ENCODE results near the gene FCF1. TPM values are rescaled to one million over a fixed set of nuclear protein-coding genes. Genes with fewer than 3 reads are reported as not detected.

Gene FCF1
- polyA plus RNA-seq, 3 donors from 2014 or later: 25.9 to 34.2 (median 31.8) TPM

DNA sequence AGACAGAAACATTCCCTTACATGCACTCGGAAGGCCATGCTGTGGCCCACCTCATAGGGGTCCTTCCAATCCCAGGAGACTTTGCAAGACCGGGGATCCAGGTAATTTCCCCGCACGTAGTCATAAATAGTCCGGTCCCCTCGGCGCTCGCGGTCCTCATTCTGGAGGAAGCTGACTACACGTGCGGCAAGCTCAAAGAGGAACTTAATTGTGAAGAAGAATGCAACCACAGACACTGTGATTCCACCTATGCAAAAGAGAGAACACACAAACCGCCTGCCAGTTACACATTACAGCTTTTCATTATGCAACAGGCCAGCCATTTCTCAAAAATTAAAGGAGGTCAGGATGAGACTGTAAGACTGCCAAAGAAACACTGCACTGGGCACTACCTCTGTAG, 28.5 kb upstream of the FCF1 start:
- Mint-ChIP-seq H3K4me3 (peak overlapping the region in 1 of 5 donors; percentile 42), H3K4me1 (peaks cover 23 to 28% of the 10 kb centered on the region in 2 donors), H3K9me3 (no peaks in the 10 kb centered on the region), H3K27ac (peak overlapping the region in 5 of 6 donors; percentile 19 to 78 (median 45)), H3K27me3 (ENCODE audit: low read depth in 3 of 3) (no peaks in the 10 kb centered on the region), H3K36me3 (peaks cover 22 to 39% (median 32%) of the 10 kb centered on the region in 3 donors)
- DNase-seq: no peak

DNA sequence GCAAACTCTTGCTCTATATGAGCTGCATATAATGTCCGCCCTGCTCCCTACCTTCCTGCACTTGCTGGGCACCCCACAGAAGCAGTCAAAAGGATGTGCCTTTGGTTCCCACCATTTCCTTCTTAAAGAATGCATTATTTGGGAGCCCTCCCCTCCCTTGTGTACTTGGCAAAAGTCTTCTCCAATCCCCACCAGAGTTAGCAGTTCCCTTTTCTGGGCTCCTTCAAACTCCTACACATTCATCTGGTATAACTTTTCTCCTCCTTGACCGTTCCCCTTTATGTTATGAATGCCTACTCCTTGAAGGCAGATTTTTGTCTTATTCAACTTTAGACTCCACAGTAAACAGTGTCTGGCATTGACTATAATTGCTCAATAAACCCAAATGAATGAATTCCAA, 27.9 kb upstream of the FCF1 start:
- peak overlapping the region in 4 of 6 donors; percentile 32 to 78 (median 56) for H3K27ac Mint-ChIP-seq
- no peak overlapping the region for H3K4me3 Mint-ChIP-seq
- H3K36me3 Mint-ChIP-seq: peaks cover 23 to 40% (median 32%) of the 10 kb centered on the region in 3 donors
- no peak for DNase-seq
- peaks cover 23 to 28% of the 10 kb centered on the region in 2 donors for H3K4me1 Mint-ChIP-seq
- no peaks in the 10 kb centered on the region for H3K9me3 Mint-ChIP-seq
- no peaks in the 10 kb centered on the region for H3K27me3 Mint-ChIP-seq (ENCODE audit: low read depth in 3 of 3)

DNA sequence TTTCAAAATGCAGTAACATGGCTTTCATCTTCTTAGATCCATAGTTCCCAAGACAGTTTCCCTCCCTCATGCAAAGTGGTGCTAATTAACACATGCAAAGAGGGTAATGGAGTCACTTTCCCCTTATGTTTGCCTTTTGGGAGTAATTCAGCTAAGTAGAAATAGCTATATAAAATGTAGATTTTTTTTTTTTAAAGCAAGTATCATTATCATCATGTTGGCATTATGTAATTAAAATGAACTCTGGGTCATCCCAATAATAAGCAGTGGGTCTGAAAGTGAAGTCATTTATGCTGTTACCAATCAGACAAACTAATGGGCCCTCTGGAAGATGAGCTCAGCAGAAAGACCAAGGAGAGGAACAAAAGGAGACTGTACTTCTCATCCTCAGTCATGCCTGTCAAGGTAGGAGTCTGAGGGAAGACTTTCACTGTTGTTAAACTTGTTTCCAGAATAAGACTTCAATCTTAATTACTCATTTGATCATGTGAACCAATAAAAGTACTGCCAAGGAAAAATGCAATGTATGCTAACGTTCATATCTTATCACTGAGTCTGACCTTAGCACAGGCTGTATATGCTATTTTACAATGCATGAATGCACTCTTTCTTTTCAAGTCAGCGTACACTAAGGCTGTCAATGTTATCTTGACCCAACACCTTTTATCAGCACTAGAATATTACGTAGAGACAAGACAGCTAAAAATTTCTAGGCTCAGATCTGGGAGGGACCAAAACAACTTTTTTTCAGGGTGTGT, 26.8 kb upstream of the FCF1 start:
- H3K27me3 Mint-ChIP-seq (ENCODE audit: low read depth in 3 of 3): no peaks in the 10 kb centered on the region
- no peak overlapping the region for H3K4me3 Mint-ChIP-seq
- peaks cover 31 to 42% (median 39%) of the 10 kb centered on the region in 3 donors for H3K36me3 Mint-ChIP-seq
- DNase-seq: no peak
- no peaks in the 10 kb centered on the region for H3K9me3 Mint-ChIP-seq
- H3K27ac Mint-ChIP-seq: peak overlapping the region in 2 of 6 donors; percentile 45 to 48
- H3K4me1 Mint-ChIP-seq: peaks cover 23 to 28% of the 10 kb centered on the region in 2 donors

DNA sequence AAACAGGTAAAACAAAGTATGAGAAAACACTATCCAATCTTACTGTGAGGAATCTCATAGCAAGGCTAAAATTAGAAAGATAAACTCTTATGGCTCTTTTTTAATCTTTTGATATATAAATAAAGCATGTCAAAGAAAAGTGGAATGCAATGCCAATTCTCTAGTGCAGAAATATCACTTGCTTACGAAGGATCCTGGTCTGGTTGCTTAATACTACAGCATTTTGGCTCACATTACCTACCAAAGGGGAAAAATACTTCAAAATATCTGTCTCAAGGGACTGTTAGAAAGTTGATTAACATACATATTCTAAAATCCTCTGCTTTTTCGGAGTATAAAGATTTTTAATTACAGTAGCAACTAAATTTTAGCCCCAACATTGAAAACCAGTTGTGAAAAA, 21.5 kb upstream of the FCF1 start:
- peak overlapping the region in 2 of 6 donors; percentile 51 to 84 for H3K27ac Mint-ChIP-seq
- no peak overlapping the region for H3K4me3 Mint-ChIP-seq
- H3K27me3 Mint-ChIP-seq (ENCODE audit: low read depth in 3 of 3): no peaks in the 10 kb centered on the region
- no peak for DNase-seq
- H3K36me3 Mint-ChIP-seq: peaks cover 12 to 27% (median 22%) of the 10 kb centered on the region in 3 donors
- peaks cover 8 to 21% of the 10 kb centered on the region in 2 donors for H3K4me1 Mint-ChIP-seq
- no peaks in the 10 kb centered on the region for H3K9me3 Mint-ChIP-seq

DNA sequence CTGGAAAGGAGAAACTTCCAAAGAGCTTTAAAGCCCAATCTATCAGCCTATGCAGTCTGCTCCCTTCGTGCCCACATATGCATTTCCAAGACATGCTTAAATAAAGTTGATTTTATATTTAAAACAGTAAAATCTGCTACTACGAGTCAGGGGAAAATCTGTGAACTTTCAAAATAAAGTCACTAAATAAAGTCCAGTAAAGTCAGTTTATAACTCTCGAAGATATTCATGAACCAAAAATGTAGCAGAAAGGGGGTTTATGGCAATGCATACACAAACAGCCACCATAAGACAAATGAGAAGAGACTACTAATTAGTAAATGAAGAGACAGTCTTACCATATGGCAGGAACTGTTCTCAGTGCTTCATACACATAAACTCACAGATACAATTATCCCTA, 19.8 kb upstream of the FCF1 start:
- Mint-ChIP-seq H3K36me3 (peaks cover 12 to 32% (median 22%) of the 10 kb centered on the region in 3 donors), H3K27me3 (ENCODE audit: low read depth in 3 of 3) (no peaks in the 10 kb centered on the region), H3K4me1 (peaks cover 13 to 33% of the 10 kb centered on the region in 2 donors), H3K9me3 (no peaks in the 10 kb centered on the region), H3K27ac (no peak overlapping the region), H3K4me3 (no peak overlapping the region)
- DNase-seq: no peak

DNA sequence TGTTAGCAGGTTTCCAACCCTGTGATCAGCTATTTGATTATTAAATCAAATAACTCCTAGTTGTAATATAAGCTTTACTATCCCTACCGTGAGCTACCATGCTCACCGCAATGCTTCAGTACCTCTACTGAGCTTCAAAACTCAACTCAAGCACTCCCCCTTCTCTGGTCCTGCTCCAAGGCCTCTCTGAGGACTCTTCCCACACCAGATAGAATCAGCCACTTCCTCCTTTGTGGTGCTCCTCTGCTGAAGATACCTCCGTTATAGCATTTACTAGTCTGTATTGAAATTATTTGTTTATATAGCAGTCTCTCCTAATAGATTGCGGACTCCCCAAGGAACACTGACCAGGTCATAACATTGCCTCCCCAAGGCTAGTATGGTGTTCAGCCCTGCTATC, 17.5 kb upstream of the FCF1 start:
- H3K27ac Mint-ChIP-seq: peak overlapping the region in 2 of 6 donors; percentile 18 to 60
- peaks cover 0 to 1% (median 0%) of the 10 kb centered on the region in 3 donors for H3K27me3 Mint-ChIP-seq (ENCODE audit: low read depth in 3 of 3)
- peaks cover 25 to 54% of the 10 kb centered on the region in 2 donors for H3K4me1 Mint-ChIP-seq
- DNase-seq: no peak
- H3K9me3 Mint-ChIP-seq: no peaks in the 10 kb centered on the region
- H3K4me3 Mint-ChIP-seq: no peak overlapping the region
- peaks cover 5 to 22% (median 9%) of the 10 kb centered on the region in 3 donors for H3K36me3 Mint-ChIP-seq

DNA sequence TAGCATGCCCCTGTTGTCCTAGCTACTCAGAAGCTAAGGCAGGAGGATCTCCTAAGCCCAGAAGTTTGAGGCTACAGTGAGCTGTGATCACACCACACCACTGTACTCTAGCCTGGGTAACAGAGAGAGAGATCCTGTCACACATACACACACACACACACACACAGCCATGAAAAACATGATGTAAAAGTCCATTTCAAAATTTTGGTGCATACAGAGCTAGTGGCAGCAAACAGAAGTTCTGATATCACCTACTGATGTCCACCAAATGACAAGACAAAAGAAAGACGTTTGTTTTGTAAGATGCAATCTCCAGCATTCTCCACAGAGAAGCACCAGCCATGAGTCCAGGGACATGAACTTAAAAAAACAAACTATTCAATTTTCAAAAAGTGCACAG, 15.9 kb upstream of the FCF1 start:
- Mint-ChIP-seq H3K27ac (no peak overlapping the region), H3K4me1 (peaks cover 34 to 68% of the 10 kb centered on the region in 2 donors), H3K9me3 (no peaks in the 10 kb centered on the region), H3K27me3 (ENCODE audit: low read depth in 3 of 3) (peaks cover 0 to 1% (median 0%) of the 10 kb centered on the region in 3 donors), H3K4me3 (no peak overlapping the region), H3K36me3 (peaks cover 0 to 15% (median 5%) of the 10 kb centered on the region in 3 donors)
- DNase-seq: no peak

DNA sequence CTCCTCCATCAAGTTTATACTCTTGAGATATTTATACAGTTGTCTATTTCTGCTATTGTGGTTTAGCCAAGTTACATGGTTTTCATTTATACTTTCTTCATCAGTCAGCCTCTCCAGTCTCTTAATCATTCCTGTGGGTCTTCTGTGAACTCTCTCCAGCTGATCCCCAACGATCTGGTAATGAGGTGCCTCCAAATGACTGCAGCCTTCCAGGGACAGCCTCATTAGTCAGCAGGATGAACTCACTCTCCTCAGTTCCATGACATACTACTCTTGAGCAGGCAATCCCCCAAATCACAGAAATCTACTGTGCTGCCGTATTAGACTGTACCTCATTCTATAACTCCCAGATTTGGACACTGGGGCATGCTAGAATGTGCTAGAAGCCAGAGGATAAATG, 15.4 kb upstream of the FCF1 start:
- Mint-ChIP-seq H3K4me3 (no peak overlapping the region), H3K27ac (no peak overlapping the region), H3K4me1 (peaks cover 34 to 69% of the 10 kb centered on the region in 2 donors), H3K9me3 (no peaks in the 10 kb centered on the region), H3K36me3 (peaks cover under 1 to 13% (median 5%) of the 10 kb centered on the region in 3 donors), H3K27me3 (ENCODE audit: low read depth in 3 of 3) (peaks cover 0 to 1% (median 0%) of the 10 kb centered on the region in 3 donors)
- DNase-seq: no peak

DNA sequence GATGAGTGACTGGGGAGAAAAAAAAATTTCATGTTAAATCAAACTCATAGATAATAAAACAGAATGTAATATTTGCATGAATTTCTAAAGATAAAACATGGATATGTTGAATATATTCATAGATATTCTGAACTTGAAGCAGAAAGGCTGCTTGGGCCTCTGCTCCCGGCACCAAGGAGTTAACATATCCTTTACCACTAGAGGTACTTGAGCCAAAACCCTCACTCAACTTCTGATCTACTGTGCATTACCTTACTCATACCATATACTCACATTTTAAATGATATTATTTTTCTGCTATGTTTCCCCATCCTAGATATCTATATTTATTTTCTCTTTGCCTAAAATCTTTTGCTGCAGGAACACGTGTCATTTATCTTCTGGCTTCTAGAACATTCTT, 15.0 kb upstream of the FCF1 start:
- peaks cover 0 to 1% (median 0%) of the 10 kb centered on the region in 3 donors for H3K27me3 Mint-ChIP-seq (ENCODE audit: low read depth in 3 of 3)
- H3K4me1 Mint-ChIP-seq: peaks cover 38 to 73% of the 10 kb centered on the region in 2 donors
- no peaks in the 10 kb centered on the region for H3K9me3 Mint-ChIP-seq
- H3K4me3 Mint-ChIP-seq: no peak overlapping the region
- no peak for DNase-seq
- peak overlapping the region in 1 of 6 donors; percentile 15 for H3K27ac Mint-ChIP-seq
- peaks cover 5 to 13% (median 5%) of the 10 kb centered on the region in 3 donors for H3K36me3 Mint-ChIP-seq

DNA sequence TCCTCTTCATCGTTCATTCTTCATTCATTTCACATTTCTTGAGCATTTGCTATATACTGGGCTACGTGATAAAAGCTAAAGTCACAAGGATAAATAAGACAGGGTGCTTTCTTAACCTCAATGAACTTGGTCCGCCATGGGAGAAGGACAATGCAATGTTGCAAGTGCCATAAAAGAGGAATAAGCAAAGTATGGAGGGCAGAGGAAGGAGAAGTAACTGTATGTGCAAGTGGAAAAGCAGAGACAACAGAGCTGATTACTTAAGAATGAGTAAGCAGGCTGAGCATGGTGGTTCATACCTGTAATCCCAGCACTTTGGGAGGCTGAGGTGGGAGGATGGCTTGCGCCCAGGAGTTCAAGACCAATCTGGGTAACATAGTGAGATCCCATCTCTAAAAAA, 14.5 kb upstream of the FCF1 start:
- H3K27me3 Mint-ChIP-seq (ENCODE audit: low read depth in 3 of 3): peaks cover 0 to 1% (median 0%) of the 10 kb centered on the region in 3 donors
- peaks cover 39 to 70% of the 10 kb centered on the region in 2 donors for H3K4me1 Mint-ChIP-seq
- H3K27ac Mint-ChIP-seq: peak overlapping the region in 3 of 6 donors; percentile 15 to 78 (median 32)

DNA sequence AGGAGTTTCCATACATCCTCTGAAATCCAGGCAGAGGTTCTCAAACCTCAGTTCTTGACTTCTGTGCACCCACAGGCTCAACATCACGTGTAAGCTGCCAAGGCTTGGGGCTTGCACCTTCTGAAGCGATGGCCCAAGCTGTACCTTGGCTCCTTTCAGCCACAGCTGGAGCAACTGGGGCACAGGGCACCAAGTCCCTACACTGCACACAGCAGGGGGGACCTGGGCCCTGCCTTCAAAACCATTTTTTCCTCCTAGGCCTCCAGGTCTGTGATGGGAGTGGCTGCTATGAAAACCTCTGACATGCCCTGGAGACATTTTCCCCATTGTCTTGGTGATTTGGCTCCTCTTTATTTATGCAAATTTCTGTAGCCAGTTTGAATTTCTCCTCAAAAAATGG, 10.7 kb upstream of the FCF1 start:
- DNase-seq: no peak
- H3K9me3 Mint-ChIP-seq: no peaks in the 10 kb centered on the region
- peaks cover 51 to 77% of the 10 kb centered on the region in 2 donors for H3K4me1 Mint-ChIP-seq
- H3K27ac Mint-ChIP-seq: no peak overlapping the region
- peaks cover 0 to 1% (median 0%) of the 10 kb centered on the region in 3 donors for H3K27me3 Mint-ChIP-seq (ENCODE audit: low read depth in 3 of 3)
- H3K4me3 Mint-ChIP-seq: no peak overlapping the region
- H3K36me3 Mint-ChIP-seq: peaks cover 5 to 13% (median 6%) of the 10 kb centered on the region in 3 donors

More for the DNA sequence above, 14.5 kb upstream of the FCF1 start:
- Mint-ChIP-seq H3K9me3 (no peaks in the 10 kb centered on the region), H3K4me3 (no peak overlapping the region), H3K36me3 (peaks cover 5 to 13% (median 6%) of the 10 kb centered on the region in 3 donors)
- DNase-seq: no peak

DNA sequence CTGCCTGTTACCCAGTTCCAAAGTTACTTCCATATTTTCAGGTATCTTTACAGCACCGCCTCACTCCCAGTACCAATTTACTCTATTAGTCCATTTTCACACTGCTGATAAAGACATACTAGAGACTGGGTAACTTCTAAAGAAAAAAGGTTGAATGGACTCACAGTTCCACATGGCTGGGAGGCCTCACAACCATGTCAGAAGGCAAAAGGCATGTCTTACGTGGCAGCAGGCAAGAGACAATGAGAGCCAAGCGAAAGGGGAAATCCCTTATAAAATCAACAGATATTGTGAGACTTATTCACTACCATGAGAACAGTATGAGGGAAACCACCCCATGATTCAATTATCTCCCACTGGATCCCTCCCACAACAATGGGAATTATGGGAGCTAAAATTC, 9.9 kb upstream of the FCF1 start:
- peaks cover 5 to 9% (median 6%) of the 10 kb centered on the region in 3 donors for H3K36me3 Mint-ChIP-seq
- H3K4me1 Mint-ChIP-seq: peaks cover 48 to 73% of the 10 kb centered on the region in 2 donors
- no peak for DNase-seq
- H3K27me3 Mint-ChIP-seq (ENCODE audit: low read depth in 3 of 3): peaks cover 0 to 1% (median 0%) of the 10 kb centered on the region in 3 donors
- H3K4me3 Mint-ChIP-seq: no peak overlapping the region
- H3K27ac Mint-ChIP-seq: peak overlapping the region in 1 of 6 donors; percentile 35
- no peaks in the 10 kb centered on the region for H3K9me3 Mint-ChIP-seq

DNA sequence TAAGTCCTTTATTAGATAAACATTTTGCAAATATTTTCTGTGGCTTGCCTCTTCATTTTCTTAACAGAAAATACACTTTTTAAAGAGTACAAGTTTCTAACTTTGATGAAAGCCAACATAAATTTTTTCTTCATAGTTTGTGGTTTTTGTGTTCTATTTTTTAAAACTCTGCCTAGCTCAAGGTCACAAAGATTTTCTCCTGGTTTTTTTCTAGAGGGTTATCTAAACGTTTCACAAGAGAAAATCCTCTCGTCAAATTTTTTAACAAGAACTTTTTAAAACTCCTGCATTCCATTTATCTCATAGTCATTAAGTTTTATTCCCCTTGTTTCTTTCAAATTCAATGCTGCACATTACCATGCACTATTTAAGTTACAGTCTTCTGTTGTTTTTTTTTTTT, 8.3 kb upstream of the FCF1 start:
- H3K4me3 Mint-ChIP-seq: no peak overlapping the region
- peaks cover 5 to 6% (median 5%) of the 10 kb centered on the region in 3 donors for H3K36me3 Mint-ChIP-seq
- H3K27me3 Mint-ChIP-seq (ENCODE audit: low read depth in 3 of 3): no peaks in the 10 kb centered on the region
- H3K27ac Mint-ChIP-seq: no peak overlapping the region
- no peaks in the 10 kb centered on the region for H3K9me3 Mint-ChIP-seq
- H3K4me1 Mint-ChIP-seq: peaks cover 51 to 74% of the 10 kb centered on the region in 2 donors
- DNase-seq: no peak

Measured in immature natural killer cell (primary cell).